GM23338 (cell line): ENCODE data around the gene FAM168B. TPM values are rescaled to one million over a fixed set of nuclear protein-coding genes. Genes with fewer than 3 reads are reported as not detected.

ENCODE experiments used
- ATAC-seq: fragments of 200-7000 bp; cut with Tn5 transposase; 3 replicates; pipeline ENCODE4 v1.9.1; 2020
- DNase-seq: peaks from one replicate; pipeline ENCODE4 v3.0.0-alpha.2; 2015; ENCODE audit warnings: low spot score
- H2AFZ ChIP-seq: fragments of 200-600 bp; sonication (generic); 2 replicates; pipeline ENCODE4 v1.8.0; 2016; ENCODE audit warnings: antibody characterized with exemption, mild to moderate bottlenecking, moderate library complexity
- H3F3A ChIP-seq: fragments of 200-600 bp; sonication (generic); replicated peaks from 2 replicates; pipeline ENCODE4 v1.8.0; 2017; ENCODE audit warnings: antibody characterized with exemption, mixed run types, low read depth
- H3K27ac ChIP-seq: fragments of 200-600 bp; sonication (generic); 2 replicates; pipeline ENCODE4 v1.6.1; 2016; ENCODE audit warnings: low read depth
- H3K27me3 ChIP-seq: fragments of 200-600 bp; sonication (generic); 2 replicates; pipeline ENCODE4 v1.8.0; 2016; ENCODE audit warnings: mild to moderate bottlenecking, mixed run types, moderate library complexity; ENCODE audit not compliant: insufficient read depth
- H3K36me3 ChIP-seq: fragments of 200-600 bp; sonication (generic); 2 replicates; pipeline ENCODE4 v1.8.0; 2016; ENCODE audit warnings: mild to moderate bottlenecking; ENCODE audit not compliant: insufficient read depth
- H3K4me1 ChIP-seq: fragments of 200-600 bp; sonication (generic); 2 replicates; pipeline ENCODE4 v1.8.0; 2016; ENCODE audit warnings: mild to moderate bottlenecking, moderate library complexity; ENCODE audit not compliant: insufficient read depth
- H3K4me2 ChIP-seq: fragments of 200-600 bp; sonication (generic); 2 replicates; pipeline ENCODE4 v1.7.1; 2017; ENCODE audit warnings: mixed run types
- H3K4me3 ChIP-seq: fragments of 200-600 bp; sonication (generic); 2 replicates; pipeline ENCODE4 v1.6.1; 2016; ENCODE audit warnings: mixed run types
- H3K79me2 ChIP-seq: fragments of 200-600 bp; sonication (generic); replicated peaks from 2 replicates; pipeline ENCODE4 v1.8.0; 2017; ENCODE audit warnings: mild to moderate bottlenecking; ENCODE audit not compliant: insufficient read depth
- H3K9me2 ChIP-seq: fragments of 200-600 bp; sonication (generic); 2 replicates; pipeline ENCODE4 v1.8.0; 2017; ENCODE audit not compliant: insufficient read depth
- H4K20me1 ChIP-seq: fragments of 200-600 bp; sonication (generic); replicated peaks from 2 replicates; pipeline ENCODE4 v1.8.0; 2017; ENCODE audit warnings: mild to moderate bottlenecking; ENCODE audit not compliant: insufficient read depth
- H3K27ac Mint-ChIP-seq: 2 replicates; pipeline ENCODE4 v1.8.0; 2020; ENCODE audit warnings: inconsistent platforms, mild to moderate bottlenecking, moderate library complexity, mixed read lengths
- H3K27me3 Mint-ChIP-seq: 3 replicates; pipeline ENCODE4 v1.8.0; 2022; ENCODE audit warnings: low read depth, mild to moderate bottlenecking, moderate library complexity, mixed read lengths, inconsistent platforms; ENCODE audit not compliant: insufficient read depth, poor library complexity
- H3K36me3 Mint-ChIP-seq: 3 replicates; pipeline ENCODE4 v1.8.0; 2021; ENCODE audit warnings: low read depth, mild to moderate bottlenecking, inconsistent platforms, moderate library complexity, mixed read lengths
- H3K4me1 Mint-ChIP-seq: 3 replicates; pipeline ENCODE4 v1.8.0; 2020; ENCODE audit warnings: mild to moderate bottlenecking, inconsistent platforms, mixed read lengths
- H3K4me3 Mint-ChIP-seq: 3 replicates; pipeline ENCODE4 v1.8.0; 2021; ENCODE audit warnings: moderate library complexity, mild to moderate bottlenecking, inconsistent platforms, mixed read lengths
- H3K9me3 Mint-ChIP-seq: 3 replicates; pipeline ENCODE4 v1.8.0; 2020; ENCODE audit warnings: moderate library complexity, mild to moderate bottlenecking, inconsistent platforms, mixed read lengths
- CREB1 ChIP-seq: fragments of 250-450 bp; sonication (Bioruptor Pico); IDR thresholded peaks from 2 replicates; pipeline ENCODE4 v1.5.0; 2020; ENCODE audit warnings: low read depth, mild to moderate bottlenecking, moderate library complexity
- EZH2 ChIP-seq: fragments of 200-600 bp; sonication (generic); IDR thresholded peaks from one replicate; pipeline ENCODE4 v1.8.0; 2017; ENCODE audit warnings: antibody characterized with exemption, mild to moderate bottlenecking, low read depth; ENCODE audit not compliant: unreplicated experiment
- EZH2phosphoT487 ChIP-seq: fragments of 200-600 bp; sonication (generic); IDR thresholded peaks from one replicate; pipeline ENCODE4 v1.8.1; 2018; ENCODE audit warnings: antibody characterized with exemption; ENCODE audit not compliant: unreplicated experiment
- JUNB ChIP-seq: IDR thresholded peaks from one replicate; pipeline ENCODE4 v1.6.1; 2016; ENCODE audit warnings: antibody characterized with exemption; ENCODE audit not compliant: unreplicated experiment
- NANOG ChIP-seq: IDR thresholded peaks from 2 replicates; pipeline ENCODE4 v1.6.1; 2016; ENCODE audit warnings: antibody characterized with exemption, borderline replicate concordance
- POLR2AphosphoS5 ChIP-seq: IDR thresholded peaks from 2 replicates; pipeline ENCODE4 v1.6.1; 2016; ENCODE audit warnings: antibody characterized with exemption, low read depth
- STAT1 ChIP-seq: IDR thresholded peaks from one replicate; pipeline ENCODE4 v1.6.1; 2016; ENCODE audit warnings: antibody characterized with exemption; ENCODE audit not compliant: unreplicated experiment
- ZNF114 ChIP-seq: fragments of 250-450 bp; sonication (Bioruptor Pico); IDR thresholded peaks from 2 replicates; pipeline ENCODE4 v1.5.0; 2020; ENCODE audit warnings: mild to moderate bottlenecking, moderate library complexity
- ZNF331 ChIP-seq: fragments of 250-450 bp; sonication (Bioruptor Pico); IDR thresholded peaks from 2 replicates; pipeline ENCODE4 v1.5.0; 2020; ENCODE audit warnings: low read depth, mild to moderate bottlenecking, moderate library complexity
- polyA plus RNA-seq: library from polyadenylated mRNA; unstranded; fragments of >200 nt; fragmentation: Nextera tagmentation; extraction: Ambion mirVana; gene quantifications from 2 replicates; pipeline ENCODE4 v1.2.1, GENCODE V29; 2016
- total RNA-seq: library from RNA; depleted of rRNA; stranded (reverse); fragments of >200 nt; shearing (Covaris generic); gene quantifications from 2 replicates; pipeline ENCODE4 v1.2.3, GENCODE V29; 2014
- TF ChIP-seq, protein P1 (sequence below), 2 experiments: fragments of 200-600 bp in 1 of 2; sonication (generic) in 1 of 2; conservative IDR thresholded peaks; 2 replicates each; pipeline versions ENCODE4 v1.5.1 to v1.6.1; 2016 to 2017; ENCODE audit warnings: antibody characterized with exemption in 2 of 2, low read depth in 2 of 2, mild to moderate bottlenecking in 2 of 2, moderate library complexity in 1 of 2
- TF ChIP-seq, protein P2 (sequence below): IDR thresholded peaks from one replicate; pipeline ENCODE4 v1.6.1; 2018; ENCODE audit warnings: antibody characterized with exemption; ENCODE audit not compliant: unreplicated experiment
- TF ChIP-seq, protein P3 (sequence below): IDR thresholded peaks from 2 replicates; pipeline ENCODE4 v1.6.1; 2016; ENCODE audit warnings: antibody characterized with exemption
- TF ChIP-seq, protein P4 (sequence below): fragments of 250-450 bp; sonication (Bioruptor Pico); IDR thresholded peaks from 2 replicates; pipeline ENCODE4 v1.5.0; 2020; ENCODE audit warnings: mild to moderate bottlenecking, moderate library complexity

The FAM168B gene
- total and polyA plus RNA-seq, 2 experiments from 2014 or later = 18.8 to 76.8 TPM

DNA sequence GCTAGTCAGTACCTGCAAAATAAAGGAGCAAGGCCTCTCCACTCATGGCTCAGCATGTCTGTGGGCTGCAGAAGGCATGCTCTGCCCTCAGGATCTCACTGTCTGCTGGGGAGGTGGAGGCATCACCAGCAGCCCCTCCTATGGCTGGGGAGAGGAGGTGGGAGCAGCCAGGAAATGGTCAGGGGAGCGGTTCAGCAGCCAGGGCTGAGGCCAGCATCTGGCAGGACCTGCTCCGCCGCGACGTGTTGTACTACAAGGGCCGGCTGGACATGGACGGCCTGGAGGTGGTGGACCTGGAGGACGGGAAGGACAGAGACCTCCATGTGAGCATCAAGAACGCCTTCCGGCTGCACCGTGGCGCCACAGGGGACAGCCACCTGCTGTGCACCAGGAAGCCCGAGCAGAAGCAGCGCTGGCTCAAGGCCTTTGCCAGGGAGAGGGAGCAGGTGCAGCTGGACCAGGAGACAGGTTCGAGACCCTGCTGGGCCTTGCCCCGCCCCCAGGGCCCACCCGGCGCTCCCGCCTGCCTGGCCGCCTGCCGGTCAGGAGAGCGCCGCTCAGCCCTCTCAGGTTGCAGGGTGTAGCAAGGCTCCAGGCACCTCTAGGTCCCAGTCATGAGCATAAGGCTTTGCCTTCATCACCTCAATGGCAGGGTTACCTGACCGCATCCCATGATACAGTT lies 49.0 kb downstream of the FAM168B start:
- TF ChIP-seq, protein P1, sequence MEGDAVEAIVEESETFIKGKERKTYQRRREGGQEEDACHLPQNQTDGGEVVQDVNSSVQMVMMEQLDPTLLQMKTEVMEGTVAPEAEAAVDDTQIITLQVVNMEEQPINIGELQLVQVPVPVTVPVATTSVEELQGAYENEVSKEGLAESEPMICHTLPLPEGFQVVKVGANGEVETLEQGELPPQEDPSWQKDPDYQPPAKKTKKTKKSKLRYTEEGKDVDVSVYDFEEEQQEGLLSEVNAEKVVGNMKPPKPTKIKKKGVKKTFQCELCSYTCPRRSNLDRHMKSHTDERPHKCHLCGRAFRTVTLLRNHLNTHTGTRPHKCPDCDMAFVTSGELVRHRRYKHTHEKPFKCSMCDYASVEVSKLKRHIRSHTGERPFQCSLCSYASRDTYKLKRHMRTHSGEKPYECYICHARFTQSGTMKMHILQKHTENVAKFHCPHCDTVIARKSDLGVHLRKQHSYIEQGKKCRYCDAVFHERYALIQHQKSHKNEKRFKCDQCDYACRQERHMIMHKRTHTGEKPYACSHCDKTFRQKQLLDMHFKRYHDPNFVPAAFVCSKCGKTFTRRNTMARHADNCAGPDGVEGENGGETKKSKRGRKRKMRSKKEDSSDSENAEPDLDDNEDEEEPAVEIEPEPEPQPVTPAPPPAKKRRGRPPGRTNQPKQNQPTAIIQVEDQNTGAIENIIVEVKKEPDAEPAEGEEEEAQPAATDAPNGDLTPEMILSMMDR (conservative IDR thresholded peaks at IDR 0.05; ENCODE audit: low read depth in 2 of 2) = no peak
- TF ChIP-seq ZNF331 (CRISPR knock-in tag) = no peak
- no peak for TF ChIP-seq ZNF114 (CRISPR knock-in tag)
- no peak for TF ChIP-seq NANOG
- no peak for TF ChIP-seq STAT1
- TF ChIP-seq, protein P2, sequence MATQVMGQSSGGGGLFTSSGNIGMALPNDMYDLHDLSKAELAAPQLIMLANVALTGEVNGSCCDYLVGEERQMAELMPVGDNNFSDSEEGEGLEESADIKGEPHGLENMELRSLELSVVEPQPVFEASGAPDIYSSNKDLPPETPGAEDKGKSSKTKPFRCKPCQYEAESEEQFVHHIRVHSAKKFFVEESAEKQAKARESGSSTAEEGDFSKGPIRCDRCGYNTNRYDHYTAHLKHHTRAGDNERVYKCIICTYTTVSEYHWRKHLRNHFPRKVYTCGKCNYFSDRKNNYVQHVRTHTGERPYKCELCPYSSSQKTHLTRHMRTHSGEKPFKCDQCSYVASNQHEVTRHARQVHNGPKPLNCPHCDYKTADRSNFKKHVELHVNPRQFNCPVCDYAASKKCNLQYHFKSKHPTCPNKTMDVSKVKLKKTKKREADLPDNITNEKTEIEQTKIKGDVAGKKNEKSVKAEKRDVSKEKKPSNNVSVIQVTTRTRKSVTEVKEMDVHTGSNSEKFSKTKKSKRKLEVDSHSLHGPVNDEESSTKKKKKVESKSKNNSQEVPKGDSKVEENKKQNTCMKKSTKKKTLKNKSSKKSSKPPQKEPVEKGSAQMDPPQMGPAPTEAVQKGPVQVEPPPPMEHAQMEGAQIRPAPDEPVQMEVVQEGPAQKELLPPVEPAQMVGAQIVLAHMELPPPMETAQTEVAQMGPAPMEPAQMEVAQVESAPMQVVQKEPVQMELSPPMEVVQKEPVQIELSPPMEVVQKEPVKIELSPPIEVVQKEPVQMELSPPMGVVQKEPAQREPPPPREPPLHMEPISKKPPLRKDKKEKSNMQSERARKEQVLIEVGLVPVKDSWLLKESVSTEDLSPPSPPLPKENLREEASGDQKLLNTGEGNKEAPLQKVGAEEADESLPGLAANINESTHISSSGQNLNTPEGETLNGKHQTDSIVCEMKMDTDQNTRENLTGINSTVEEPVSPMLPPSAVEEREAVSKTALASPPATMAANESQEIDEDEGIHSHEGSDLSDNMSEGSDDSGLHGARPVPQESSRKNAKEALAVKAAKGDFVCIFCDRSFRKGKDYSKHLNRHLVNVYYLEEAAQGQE = no peak
- no peak for TF ChIP-seq JUNB
- no peak for TF ChIP-seq EZH2phosphoT487
- no peak for TF ChIP-seq POLR2AphosphoS5
- TF ChIP-seq, protein P3, sequence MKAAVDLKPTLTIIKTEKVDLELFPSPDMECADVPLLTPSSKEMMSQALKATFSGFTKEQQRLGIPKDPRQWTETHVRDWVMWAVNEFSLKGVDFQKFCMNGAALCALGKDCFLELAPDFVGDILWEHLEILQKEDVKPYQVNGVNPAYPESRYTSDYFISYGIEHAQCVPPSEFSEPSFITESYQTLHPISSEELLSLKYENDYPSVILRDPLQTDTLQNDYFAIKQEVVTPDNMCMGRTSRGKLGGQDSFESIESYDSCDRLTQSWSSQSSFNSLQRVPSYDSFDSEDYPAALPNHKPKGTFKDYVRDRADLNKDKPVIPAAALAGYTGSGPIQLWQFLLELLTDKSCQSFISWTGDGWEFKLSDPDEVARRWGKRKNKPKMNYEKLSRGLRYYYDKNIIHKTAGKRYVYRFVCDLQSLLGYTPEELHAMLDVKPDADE = no peak
- no peak for TF ChIP-seq CREB1 (CRISPR knock-in tag)
- TF ChIP-seq EZH2 = no peak
- TF ChIP-seq, protein P4, sequence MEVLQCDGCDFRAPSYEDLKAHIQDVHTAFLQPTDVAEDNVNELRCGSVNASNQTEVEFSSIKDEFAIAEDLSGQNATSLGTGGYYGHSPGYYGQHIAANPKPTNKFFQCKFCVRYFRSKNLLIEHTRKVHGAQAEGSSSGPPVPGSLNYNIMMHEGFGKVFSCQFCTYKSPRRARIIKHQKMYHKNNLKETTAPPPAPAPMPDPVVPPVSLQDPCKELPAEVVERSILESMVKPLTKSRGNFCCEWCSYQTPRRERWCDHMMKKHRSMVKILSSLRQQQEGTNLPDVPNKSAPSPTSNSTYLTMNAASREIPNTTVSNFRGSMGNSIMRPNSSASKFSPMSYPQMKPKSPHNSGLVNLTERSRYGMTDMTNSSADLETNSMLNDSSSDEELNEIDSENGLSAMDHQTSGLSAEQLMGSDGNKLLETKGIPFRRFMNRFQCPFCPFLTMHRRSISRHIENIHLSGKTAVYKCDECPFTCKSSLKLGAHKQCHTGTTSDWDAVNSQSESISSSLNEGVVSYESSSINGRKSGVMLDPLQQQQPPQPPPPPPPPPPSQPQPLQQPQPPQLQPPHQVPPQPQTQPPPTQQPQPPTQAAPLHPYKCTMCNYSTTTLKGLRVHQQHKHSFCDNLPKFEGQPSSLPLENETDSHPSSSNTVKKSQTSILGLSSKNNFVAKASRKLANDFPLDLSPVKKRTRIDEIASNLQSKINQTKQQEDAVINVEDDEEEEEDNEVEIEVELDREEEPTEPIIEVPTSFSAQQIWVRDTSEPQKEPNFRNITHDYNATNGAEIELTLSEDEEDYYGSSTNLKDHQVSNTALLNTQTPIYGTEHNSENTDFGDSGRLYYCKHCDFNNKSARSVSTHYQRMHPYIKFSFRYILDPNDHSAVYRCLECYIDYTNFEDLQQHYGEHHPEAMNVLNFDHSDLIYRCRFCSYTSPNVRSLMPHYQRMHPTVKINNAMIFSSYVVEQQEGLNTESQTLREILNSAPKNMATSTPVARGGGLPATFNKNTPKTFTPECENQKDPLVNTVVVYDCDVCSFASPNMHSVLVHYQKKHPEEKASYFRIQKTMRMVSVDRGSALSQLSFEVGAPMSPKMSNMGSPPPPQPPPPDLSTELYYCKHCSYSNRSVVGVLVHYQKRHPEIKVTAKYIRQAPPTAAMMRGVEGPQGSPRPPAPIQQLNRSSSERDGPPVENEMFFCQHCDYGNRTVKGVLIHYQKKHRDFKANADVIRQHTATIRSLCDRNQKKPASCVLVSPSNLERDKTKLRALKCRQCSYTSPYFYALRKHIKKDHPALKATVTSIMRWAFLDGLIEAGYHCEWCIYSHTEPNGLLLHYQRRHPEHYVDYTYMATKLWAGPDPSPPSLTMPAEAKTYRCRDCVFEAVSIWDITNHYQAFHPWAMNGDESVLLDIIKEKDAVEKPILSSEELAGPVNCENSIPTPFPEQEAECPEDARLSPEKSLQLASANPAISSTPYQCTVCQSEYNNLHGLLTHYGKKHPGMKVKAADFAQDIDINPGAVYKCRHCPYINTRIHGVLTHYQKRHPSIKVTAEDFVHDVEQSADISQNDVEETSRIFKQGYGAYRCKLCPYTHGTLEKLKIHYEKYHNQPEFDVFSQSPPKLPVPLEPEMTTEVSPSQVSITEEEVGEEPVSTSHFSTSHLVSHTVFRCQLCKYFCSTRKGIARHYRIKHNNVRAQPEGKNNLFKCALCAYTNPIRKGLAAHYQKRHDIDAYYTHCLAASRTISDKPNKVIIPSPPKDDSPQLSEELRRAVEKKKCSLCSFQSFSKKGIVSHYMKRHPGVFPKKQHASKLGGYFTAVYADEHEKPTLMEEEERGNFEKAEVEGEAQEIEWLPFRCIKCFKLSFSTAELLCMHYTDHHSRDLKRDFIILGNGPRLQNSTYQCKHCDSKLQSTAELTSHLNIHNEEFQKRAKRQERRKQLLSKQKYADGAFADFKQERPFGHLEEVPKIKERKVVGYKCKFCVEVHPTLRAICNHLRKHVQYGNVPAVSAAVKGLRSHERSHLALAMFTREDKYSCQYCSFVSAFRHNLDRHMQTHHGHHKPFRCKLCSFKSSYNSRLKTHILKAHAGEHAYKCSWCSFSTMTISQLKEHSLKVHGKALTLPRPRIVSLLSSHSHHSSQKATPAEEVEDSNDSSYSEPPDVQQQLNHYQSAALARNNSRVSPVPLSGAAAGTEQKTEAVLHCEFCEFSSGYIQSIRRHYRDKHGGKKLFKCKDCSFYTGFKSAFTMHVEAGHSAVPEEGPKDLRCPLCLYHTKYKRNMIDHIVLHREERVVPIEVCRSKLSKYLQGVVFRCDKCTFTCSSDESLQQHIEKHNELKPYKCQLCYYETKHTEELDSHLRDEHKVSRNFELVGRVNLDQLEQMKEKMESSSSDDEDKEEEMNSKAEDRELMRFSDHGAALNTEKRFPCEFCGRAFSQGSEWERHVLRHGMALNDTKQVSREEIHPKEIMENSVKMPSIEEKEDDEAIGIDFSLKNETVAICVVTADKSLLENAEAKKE = no peak
- DNase-seq (no peak), ATAC-seq (peak; percentile 3; the same call in 1 of the 3 replicates)
- H3K27ac ChIP-seq = no peak overlapping the region
- H3K4me2 ChIP-seq = no peak overlapping the region
- H3K9me2 ChIP-seq = no peaks in the 10 kb centered on the region
- no peaks in the 10 kb centered on the region; the same call in 2 of the 3 replicates for H3K9me3 Mint-ChIP-seq
- peaks cover 12% of the 10 kb centered on the region for H3K27me3 Mint-ChIP-seq
- no peak overlapping the region for H2AFZ ChIP-seq
- no peaks in the 10 kb centered on the region for H3F3A ChIP-seq
- H3K4me3 Mint-ChIP-seq = no peak overlapping the region
- no peak overlapping the region; the same call in 1 of the 2 replicates for H3K27ac Mint-ChIP-seq
- peaks cover 9% of the 10 kb centered on the region; the same call in 2 of the 3 replicates for H3K4me1 Mint-ChIP-seq
- H3K36me3 Mint-ChIP-seq = peaks cover 19% of the 10 kb centered on the region
- peaks cover 12% of the 10 kb centered on the region for H4K20me1 ChIP-seq
- H3K79me2 ChIP-seq = no peaks in the 10 kb centered on the region
- no peaks in the 10 kb centered on the region; the same call in none of the 2 replicates for H3K36me3 ChIP-seq
- H3K4me1 ChIP-seq = no peaks in the 10 kb centered on the region
- no peak overlapping the region for H3K4me3 ChIP-seq
- H3K27me3 ChIP-seq = no peaks in the 10 kb centered on the region
